ENCODE data around the gene ARV1.
"Not testable (repeated sequence)": the region's sequence is repeated elsewhere in the genome, so short reads cannot be mapped to it uniquely, and the experiment has no call there.

Gene ARV1

GRCh38 chr1:230985711-230986110 lies 6.8 kb downstream of the ARV1 start:
- no peak for TF ChIP-seq ZNF274 (IDR thresholded peaks at IDR 0.05; ENCODE audit: low read depth, low read length)
- no peak overlapping the region for H3K4me3 ChIP-seq (ENCODE audit: low read length)

- H3K4me3 ChIP-seq (ENCODE audit: low read length), result no peak overlapping the region
- TF ChIP-seq ZNF274 (IDR thresholded peaks at IDR 0.05; ENCODE audit: low read depth, low read length), result no peak
Observed at GRCh38 chr1:230986976-230987375, 8.1 kb downstream of the ARV1 start.

GRCh38 chr1:230987448-230987847 lies 8.6 kb downstream of the ARV1 start:
- TF ChIP-seq ZNF274 (IDR thresholded peaks at IDR 0.05; ENCODE audit: low read depth, low read length), result no peak

DNA sequence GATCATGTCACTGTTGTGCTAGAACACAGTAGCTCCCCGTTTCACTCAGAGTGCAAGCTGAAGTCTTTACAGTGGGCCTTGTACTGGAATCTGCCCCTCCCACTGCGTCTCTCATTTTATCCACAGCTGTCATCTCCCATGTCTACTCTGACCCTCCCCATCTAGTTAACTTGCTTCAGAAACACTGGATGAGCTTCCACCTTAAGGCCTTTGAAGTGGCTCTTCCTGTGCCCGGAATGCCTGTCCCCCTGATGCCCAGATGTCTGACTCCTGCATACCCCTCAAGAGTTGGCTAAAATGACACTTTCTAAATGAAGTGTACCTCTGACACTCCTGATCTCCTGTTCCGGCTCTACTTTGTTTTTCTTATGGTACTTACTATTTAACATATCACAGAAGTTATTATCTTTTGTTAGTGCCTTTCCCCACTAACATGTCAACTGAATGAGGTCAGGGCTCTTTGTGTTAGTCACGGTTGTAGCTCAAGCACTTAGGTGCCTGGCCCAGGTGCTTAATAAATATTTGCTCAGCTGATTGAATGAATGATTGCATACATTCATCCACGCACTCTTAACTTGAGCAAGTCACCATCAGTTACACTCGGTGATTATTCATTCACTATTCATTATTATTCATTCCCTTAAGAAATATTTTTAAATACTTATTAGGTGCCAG lies 13.3 kb downstream of the ARV1 start:
- no peak for TF ChIP-seq ZNF274 (IDR thresholded peaks at IDR 0.05; ENCODE audit: low read depth, low read length)
- H3K4me3 ChIP-seq (ENCODE audit: low read length), result no peak overlapping the region

More at GRCh38 chr1:230987448-230987847, 8.6 kb downstream of the ARV1 start:
- H3K4me3 ChIP-seq (ENCODE audit: low read length), result no peak overlapping the region

DNA sequence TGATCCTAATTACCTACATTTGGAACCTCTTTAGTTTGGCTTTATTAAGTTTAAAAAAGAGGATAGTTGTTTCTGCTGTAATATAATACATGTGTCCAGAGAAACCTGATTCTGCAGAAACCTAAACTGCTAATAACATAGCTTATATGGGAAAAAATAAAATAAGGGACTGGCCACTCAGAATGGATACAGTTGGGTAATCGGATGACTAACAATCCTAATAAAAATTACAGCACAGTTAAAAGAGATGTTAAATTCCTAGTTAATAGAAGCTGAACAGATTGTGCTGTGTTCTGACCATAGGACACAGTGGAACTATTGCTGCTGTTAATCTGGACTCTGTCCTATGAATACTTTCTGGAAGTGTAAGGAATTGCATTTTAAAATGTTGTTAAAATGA lies 16.0 kb downstream of the ARV1 start:
- no peak overlapping the region for H3K4me3 ChIP-seq (ENCODE audit: low read length)
- no peak for TF ChIP-seq ZNF274 (IDR thresholded peaks at IDR 0.05; ENCODE audit: low read depth, low read length)

- TF ChIP-seq ZNF274 (IDR thresholded peaks at IDR 0.05; ENCODE audit: low read depth, low read length), result no peak
- H3K4me3 ChIP-seq (ENCODE audit: low read length), result no peak overlapping the region
Observed at GRCh38 chr1:231000201-231000600, 21.3 kb downstream of the ARV1 start.

DNA sequence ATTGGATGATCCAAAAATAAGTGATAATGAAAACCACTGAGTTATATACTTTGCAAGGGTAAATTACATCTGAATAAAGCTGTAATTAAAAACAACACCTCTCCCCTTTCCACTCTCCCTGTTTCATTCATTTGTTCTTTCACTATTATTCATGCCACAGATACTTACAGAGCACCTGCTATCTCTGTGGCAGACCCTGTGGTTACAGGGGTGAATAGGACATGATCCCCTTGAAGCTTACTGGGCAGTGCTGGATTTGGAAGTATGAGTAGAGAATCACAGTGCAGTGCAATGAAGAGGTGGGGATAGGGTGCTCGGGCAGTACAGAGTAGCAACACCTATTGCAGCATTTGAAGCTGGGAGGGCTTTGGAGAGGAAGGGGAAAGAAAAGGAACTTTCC lies 21.7 kb downstream of the ARV1 start:
- no peak overlapping the region for H3K4me3 ChIP-seq (ENCODE audit: low read length)
- no peak for TF ChIP-seq ZNF274 (IDR thresholded peaks at IDR 0.05; ENCODE audit: low read depth, low read length)

DNA sequence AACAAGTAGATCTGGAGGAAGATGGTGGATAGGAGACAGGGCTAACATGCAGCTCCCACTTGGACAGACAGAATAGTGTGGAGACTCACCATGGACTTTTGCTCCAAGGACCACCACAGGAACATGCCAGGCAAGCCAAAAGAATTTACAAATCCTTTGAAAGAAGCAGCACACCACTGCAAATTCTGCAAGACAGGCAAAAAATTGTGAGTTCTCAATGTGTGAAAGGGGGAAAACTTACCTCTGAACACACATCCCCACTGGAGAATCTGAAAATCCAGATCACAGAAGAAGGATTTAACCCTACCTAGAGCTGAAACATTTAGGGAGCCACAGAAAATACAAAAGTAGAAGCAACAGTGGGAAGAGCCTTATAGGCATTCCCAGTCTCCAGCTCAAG lies 23.0 kb downstream of the ARV1 start:
- H3K4me3 ChIP-seq (ENCODE audit: low read length), result no peak overlapping the region
- no peak for TF ChIP-seq ZNF274 (IDR thresholded peaks at IDR 0.05; ENCODE audit: low read depth, low read length)

- H3K4me3 ChIP-seq (ENCODE audit: low read length), result not testable (repeated sequence)
Observed at GRCh38 chr1:231007535-231007934, 28.6 kb downstream of the ARV1 start.

- no peak for TF ChIP-seq ZNF274 (IDR thresholded peaks at IDR 0.05; ENCODE audit: low read depth, low read length)
- no peak overlapping the region for H3K4me3 ChIP-seq (ENCODE audit: low read length)
Observed at GRCh38 chr1:231011360-231011759, 32.5 kb downstream of the ARV1 start.

DNA sequence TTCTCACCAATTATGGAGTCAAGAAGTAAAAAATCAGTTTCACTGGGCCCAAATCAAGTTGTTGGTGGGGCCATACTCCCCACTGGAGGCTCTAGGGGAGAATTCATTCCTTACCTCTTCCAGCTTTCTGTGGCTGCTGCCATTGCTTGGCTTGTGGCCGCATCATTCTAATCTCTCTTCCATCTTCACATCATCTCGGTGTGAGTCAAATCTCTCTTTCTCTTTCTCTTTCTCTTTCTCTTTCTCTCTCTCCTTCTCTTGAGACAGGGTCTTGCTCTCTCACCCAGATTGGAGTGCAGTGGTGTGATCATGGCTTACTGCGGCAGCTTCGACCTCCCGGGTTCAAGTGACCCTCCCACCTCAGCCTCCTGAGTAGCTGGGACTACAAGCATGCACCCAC lies 33.1 kb downstream of the ARV1 start:
- TF ChIP-seq ZNF274 (IDR thresholded peaks at IDR 0.05; ENCODE audit: low read depth, low read length), result no peak
- no peak overlapping the region for H3K4me3 ChIP-seq (ENCODE audit: low read length)

DNA sequence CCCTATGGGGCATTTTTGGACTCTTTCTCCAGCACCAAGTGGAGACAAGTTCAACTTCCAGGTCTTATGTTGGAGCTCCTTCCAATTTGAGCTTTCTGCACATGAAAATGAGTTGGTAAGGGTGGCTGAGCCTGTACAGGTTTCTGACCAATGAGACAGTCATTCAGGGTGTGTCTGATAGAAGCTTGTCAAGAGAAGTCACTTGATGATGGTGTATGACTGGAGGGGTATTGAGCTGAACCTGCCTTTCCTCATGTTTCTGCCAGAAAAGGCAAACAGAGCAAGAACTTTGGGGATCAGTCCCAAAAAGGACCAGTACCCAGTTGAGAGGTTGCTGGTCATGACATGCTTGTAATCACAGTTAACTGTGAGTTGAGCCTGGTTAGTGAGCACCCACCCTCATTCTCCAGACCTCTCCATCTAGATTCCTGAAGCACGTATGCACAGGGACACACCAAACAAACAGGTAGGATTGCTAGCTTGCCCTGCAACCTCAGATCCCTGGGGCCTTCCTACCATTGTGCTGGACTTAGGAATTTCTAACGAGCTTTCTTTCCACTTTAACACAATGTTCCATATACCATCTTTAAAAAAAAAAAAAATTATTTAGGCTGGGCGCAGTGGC lies 34.6 kb downstream of the ARV1 start:
- TF ChIP-seq ZNF274 (IDR thresholded peaks at IDR 0.05; ENCODE audit: low read depth, low read length), result no peak

GRCh38 chr1:231016234-231016633 lies 37.3 kb downstream of the ARV1 start:
- TF ChIP-seq ZNF274 (IDR thresholded peaks at IDR 0.05; ENCODE audit: low read depth, low read length), result no peak

More for the DNA sequence above, 34.6 kb downstream of the ARV1 start:
- H3K4me3 ChIP-seq (ENCODE audit: low read length), result no peak overlapping the region

DNA sequence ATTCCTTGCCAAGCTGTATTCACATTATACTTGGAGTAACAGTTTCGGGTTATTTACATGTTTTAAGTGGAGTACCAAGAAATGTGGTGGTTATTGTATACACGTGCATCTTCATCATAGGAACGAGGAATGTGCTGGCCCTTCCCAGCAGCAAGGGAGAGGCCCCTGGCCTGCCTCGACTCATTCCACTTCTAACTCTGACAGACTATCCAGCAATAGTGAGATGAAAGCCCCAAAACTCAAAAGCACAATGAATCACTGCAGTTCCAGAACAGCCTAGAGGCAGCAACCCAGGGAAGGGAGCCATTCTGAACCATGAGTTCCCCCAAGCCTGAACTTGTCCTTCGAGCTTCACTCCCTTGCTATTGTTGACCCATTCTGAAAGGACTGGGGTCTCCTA lies 38.1 kb downstream of the ARV1 start:
- no peak overlapping the region for H3K4me3 ChIP-seq (ENCODE audit: low read length)
- no peak for TF ChIP-seq ZNF274 (IDR thresholded peaks at IDR 0.05; ENCODE audit: low read depth, low read length)

More at GRCh38 chr1:231016234-231016633, 37.3 kb downstream of the ARV1 start:
- no peak overlapping the region for H3K4me3 ChIP-seq (ENCODE audit: low read length)

- H3K4me3 ChIP-seq (ENCODE audit: low read length), result no peak overlapping the region
- TF ChIP-seq ZNF274 (IDR thresholded peaks at IDR 0.05; ENCODE audit: low read depth, low read length), result no peak
Observed at GRCh38 chr1:231019711-231020110, 40.8 kb downstream of the ARV1 start.

Measured in GM08714 (cell line).